HEK293 (cell line): ENCODE data around the gene ATP10A.

ENCODE experiments used
- CTCF ChIA-PET: fragments of 350-600 bp; formaldehyde crosslinking; extraction: SDS; loops from one replicate; lab custom pipeline; 2021; ENCODE audit warnings: antibody characterized with exemption; lab: Yijun Ruan, JAX
- POLR2A ChIA-PET: fragments of 300-600 bp; formaldehyde crosslinking; extraction: SDS; loops from one replicate; lab custom pipeline; 2020; ENCODE audit warnings: antibody characterized with exemption, inconsistent platforms; lab: Yijun Ruan, JAX
- H3K27ac ChIP-seq: fragments of 200-500 bp; sonication (Bioruptor generic); 2 replicates; pipeline ENCODE4 v1.5.1; 2014; ENCODE audit warnings: low read depth, low read length, control low read depth, inconsistent platforms; ENCODE audit errors: extremely low read depth
- H3K36me3 ChIP-seq, 2 experiments: fragments of 200-500 bp in 1 of 2; sonication (Bioruptor generic) in 1 of 2; 1 replicate in 1 of 2; 2 replicates in 1 of 2; pipeline ENCODE4 v1.5.1; 2014 to 2017; ENCODE audit warnings: inconsistent platforms in 2 of 2, low read length in 2 of 2; ENCODE audit not compliant: control insufficient read depth in 2 of 2, insufficient read depth in 1 of 2
- H3K4me1 ChIP-seq: fragments of 200-500 bp; sonication (Bioruptor generic); 2 replicates; pipeline ENCODE4 v1.5.1; 2014; ENCODE audit warnings: mild to moderate bottlenecking, low read length, inconsistent platforms; ENCODE audit not compliant: control insufficient read depth, insufficient read depth
- H3K4me3 ChIP-seq: 2 replicates; pipeline ENCODE4 v1.5.1; 2011; ENCODE audit warnings: low read depth, mild to moderate bottlenecking, control low read depth, low read length, moderate library complexity
- H3K9me3 ChIP-seq: fragments of 200-500 bp; sonication (Bioruptor generic); 2 replicates; pipeline ENCODE4 v1.5.1; 2014; ENCODE audit warnings: low read depth, low read length, inconsistent platforms; ENCODE audit not compliant: control insufficient read depth, insufficient read depth
- GLI2 ChIP-seq: fragments of 450-650 bp; formaldehyde crosslinking; IDR thresholded peaks from 2 replicates; pipeline ENCODE4; 2017; ENCODE audit warnings: missing biosample characterization, missing genetic modification characterization, low read depth, borderline replicate concordance
- GLIS2 ChIP-seq: fragments of 450-650 bp; formaldehyde crosslinking; IDR thresholded peaks from 2 replicates; pipeline ENCODE4 v1.5.1; 2016; ENCODE audit warnings: missing biosample characterization, missing genetic modification characterization
- KLF10 ChIP-seq: fragments of 450-650 bp; IDR thresholded peaks from 2 replicates; pipeline ENCODE4 v1.5.1; 2018; ENCODE audit warnings: missing biosample characterization, mild to moderate bottlenecking, missing genetic modification characterization
- OSR2 ChIP-seq: fragments of 450-650 bp; formaldehyde crosslinking; IDR thresholded peaks from 2 replicates; pipeline ENCODE4 v1.5.1; 2016; ENCODE audit warnings: missing biosample characterization, missing genetic modification characterization
- PRDM1 ChIP-seq: fragments of 450-650 bp; formaldehyde crosslinking; IDR thresholded peaks from 2 replicates; pipeline ENCODE4; 2016; ENCODE audit warnings: missing biosample characterization, missing genetic modification characterization
- SETDB1 ChIP-seq: IDR thresholded peaks from one replicate; pipeline ENCODE4 v1.6.1; 2017; ENCODE audit warnings: mild to moderate bottlenecking, low read length, moderate library complexity, mixed read lengths; ENCODE audit not compliant: insufficient read length
- ZBTB20 ChIP-seq: fragments of 450-650 bp; formaldehyde crosslinking; IDR thresholded peaks from 2 replicates; pipeline ENCODE4 v1.5.1; 2016; ENCODE audit warnings: missing biosample characterization, missing genetic modification characterization
- ZBTB21 ChIP-seq: fragments of 450-650 bp; formaldehyde crosslinking; IDR thresholded peaks from 2 replicates; pipeline ENCODE4 v1.5.1; 2017; ENCODE audit warnings: missing biosample characterization, missing genetic modification characterization
- ZFP41 ChIP-seq: fragments of 450-650 bp; formaldehyde crosslinking; IDR thresholded peaks from 2 replicates; pipeline ENCODE4 v1.5.1; 2016; ENCODE audit warnings: missing biosample characterization, missing genetic modification characterization, borderline replicate concordance
- ZNF121 ChIP-seq: fragments of 450-650 bp; formaldehyde crosslinking; IDR thresholded peaks from 2 replicates; pipeline ENCODE4 v1.5.1; 2016; ENCODE audit warnings: missing biosample characterization, missing genetic modification characterization
- ZNF155 ChIP-seq: fragments of 450-650 bp; formaldehyde crosslinking; IDR thresholded peaks from 2 replicates; pipeline ENCODE4 v1.5.1; 2016; ENCODE audit warnings: missing biosample characterization, missing genetic modification characterization
- ZNF266 ChIP-seq: fragments of 450-650 bp; formaldehyde crosslinking; IDR thresholded peaks from 2 replicates; pipeline ENCODE4 v1.5.1; 2016; ENCODE audit warnings: missing biosample characterization, missing genetic modification characterization, low read depth
- ZNF394 ChIP-seq: fragments of 450-650 bp; formaldehyde crosslinking; IDR thresholded peaks from 2 replicates; pipeline ENCODE4 v1.5.1; 2016; ENCODE audit warnings: missing biosample characterization, missing genetic modification characterization, mild to moderate bottlenecking, moderate library complexity, borderline replicate concordance
- ZNF404 ChIP-seq: fragments of 450-650 bp; formaldehyde crosslinking; IDR thresholded peaks from 2 replicates; pipeline ENCODE4 v1.5.1; 2017; ENCODE audit warnings: missing biosample characterization, missing genetic modification characterization
- ZNF488 ChIP-seq: fragments of 450-650 bp; formaldehyde crosslinking; IDR thresholded peaks from 2 replicates; pipeline ENCODE4 v1.5.1; 2016; ENCODE audit warnings: missing biosample characterization, missing genetic modification characterization
- ZNF501 ChIP-seq: fragments of 450-650 bp; formaldehyde crosslinking; IDR thresholded peaks from 2 replicates; pipeline ENCODE4 v1.5.1; 2016; ENCODE audit warnings: missing biosample characterization, missing genetic modification characterization
- ZNF580 ChIP-seq: fragments of 450-650 bp; formaldehyde crosslinking; IDR thresholded peaks from 2 replicates; pipeline ENCODE4 v1.5.1; 2016; ENCODE audit warnings: missing biosample characterization, missing genetic modification characterization
- ZNF585B ChIP-seq: fragments of 450-650 bp; formaldehyde crosslinking; IDR thresholded peaks from 2 replicates; pipeline ENCODE4 v1.5.1; 2016; ENCODE audit warnings: missing biosample characterization, missing genetic modification characterization
- ZNF629 ChIP-seq: fragments of 450-650 bp; formaldehyde crosslinking; IDR thresholded peaks from 2 replicates; pipeline ENCODE4 v1.5.1; 2017; ENCODE audit warnings: missing biosample characterization, missing genetic modification characterization
- ZNF785 ChIP-seq: fragments of 450-650 bp; formaldehyde crosslinking; IDR thresholded peaks from 2 replicates; pipeline ENCODE4 v1.5.1; 2016; ENCODE audit warnings: missing biosample characterization, missing genetic modification characterization
- ZSCAN30 ChIP-seq: fragments of 450-650 bp; IDR thresholded peaks from 2 replicates; pipeline ENCODE4 v1.5.1; 2018; ENCODE audit warnings: missing biosample characterization, mild to moderate bottlenecking, missing genetic modification characterization, moderate library complexity
- TF ChIP-seq, protein P1 (sequence below): fragments of 450-650 bp; formaldehyde crosslinking; IDR thresholded peaks from 2 replicates; pipeline ENCODE4 v1.5.1; 2016; ENCODE audit warnings: missing biosample characterization, missing genetic modification characterization
- TF ChIP-seq, protein P2 (sequence below): fragments of 450-650 bp; formaldehyde crosslinking; IDR thresholded peaks from 2 replicates; pipeline ENCODE4 v1.5.1; 2016; ENCODE audit warnings: missing biosample characterization, missing genetic modification characterization
- TF ChIP-seq, protein P3 (sequence below): fragments of 450-650 bp; formaldehyde crosslinking; IDR thresholded peaks from 2 replicates; pipeline ENCODE4 v1.5.1; 2016; ENCODE audit warnings: missing biosample characterization, missing genetic modification characterization
- TF ChIP-seq, protein P4 (sequence below): sonication (generic); formaldehyde crosslinking; IDR thresholded peaks from 2 replicates; pipeline ENCODE4 v1.8.1; 2022; ENCODE audit warnings: mild to moderate bottlenecking, moderate library complexity, missing genetic modification reagents

Gene ATP10A

GRCh38 chr15:25690673-25691543 lies 172.2 kb downstream of the ATP10A start (continued):
- TF ChIP-seq, protein P1, sequence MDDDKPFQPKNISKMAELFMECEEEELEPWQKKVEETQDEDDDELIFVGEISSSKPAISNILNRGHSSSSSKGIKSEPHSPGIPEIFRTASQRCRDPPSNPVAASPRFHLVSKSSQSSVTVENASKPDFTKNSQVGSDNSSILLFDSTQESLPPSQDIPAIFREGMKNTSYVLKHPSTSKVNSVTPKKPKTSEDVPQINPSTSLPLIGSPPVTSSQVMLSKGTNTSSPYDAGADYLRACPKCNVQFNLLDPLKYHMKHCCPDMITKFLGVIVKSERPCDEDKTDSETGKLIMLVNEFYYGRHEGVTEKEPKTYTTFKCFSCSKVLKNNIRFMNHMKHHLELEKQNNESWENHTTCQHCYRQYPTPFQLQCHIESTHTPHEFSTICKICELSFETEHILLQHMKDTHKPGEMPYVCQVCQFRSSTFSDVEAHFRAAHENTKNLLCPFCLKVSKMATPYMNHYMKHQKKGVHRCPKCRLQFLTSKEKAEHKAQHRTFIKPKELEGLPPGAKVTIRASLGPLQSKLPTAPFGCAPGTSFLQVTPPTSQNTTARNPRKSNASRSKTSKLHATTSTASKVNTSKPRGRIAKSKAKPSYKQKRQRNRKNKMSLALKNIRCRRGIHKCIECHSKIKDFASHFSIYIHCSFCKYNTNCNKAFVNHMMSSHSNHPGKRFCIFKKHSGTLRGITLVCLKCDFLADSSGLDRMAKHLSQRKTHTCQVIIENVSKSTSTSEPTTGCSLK (tag by site-specific recombination), result no peak
- TF ChIP-seq ZNF488 (tag by site-specific recombination) (no peak), KLF10 (tag by site-specific recombination) (no peak), ZNF785 (tag by site-specific recombination) (no peak), GLI2 (no peak), ZNF629 (tag by site-specific recombination) (no peak), ZSCAN30 (tag by site-specific recombination) (no peak), OSR2 (tag by site-specific recombination) (no peak)
- TF ChIP-seq, protein P2, sequence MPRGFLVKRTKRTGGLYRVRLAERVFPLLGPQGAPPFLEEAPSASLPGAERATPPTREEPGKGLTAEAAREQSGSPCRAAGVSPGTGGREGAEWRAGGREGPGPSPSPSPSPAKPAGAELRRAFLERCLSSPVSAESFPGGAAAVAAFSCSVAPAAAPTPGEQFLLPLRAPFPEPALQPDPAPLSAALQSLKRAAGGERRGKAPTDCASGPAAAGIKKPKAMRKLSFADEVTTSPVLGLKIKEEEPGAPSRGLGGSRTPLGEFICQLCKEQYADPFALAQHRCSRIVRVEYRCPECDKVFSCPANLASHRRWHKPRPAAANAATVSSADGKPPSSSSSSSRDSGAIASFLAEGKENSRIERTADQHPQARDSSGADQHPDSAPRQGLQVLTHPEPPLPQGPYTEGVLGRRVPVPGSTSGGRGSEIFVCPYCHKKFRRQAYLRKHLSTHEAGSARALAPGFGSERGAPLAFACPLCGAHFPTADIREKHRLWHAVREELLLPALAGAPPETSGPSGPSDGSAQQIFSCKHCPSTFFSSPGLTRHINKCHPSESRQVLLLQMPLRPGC, result no peak

- TF ChIP-seq, protein P3, sequence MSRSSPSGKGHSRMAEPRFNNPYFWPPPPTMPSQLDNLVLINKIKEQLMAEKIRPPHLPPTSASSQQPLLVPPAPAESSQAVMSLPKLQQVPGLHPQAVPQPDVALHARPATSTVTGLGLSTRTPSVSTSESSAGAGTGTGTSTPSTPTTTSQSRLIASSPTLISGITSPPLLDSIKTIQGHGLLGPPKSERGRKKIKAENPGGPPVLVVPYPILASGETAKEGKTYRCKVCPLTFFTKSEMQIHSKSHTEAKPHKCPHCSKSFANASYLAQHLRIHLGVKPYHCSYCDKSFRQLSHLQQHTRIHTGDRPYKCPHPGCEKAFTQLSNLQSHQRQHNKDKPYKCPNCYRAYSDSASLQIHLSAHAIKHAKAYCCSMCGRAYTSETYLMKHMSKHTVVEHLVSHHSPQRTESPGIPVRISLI (tag by site-specific recombination), result no peak
- no peak for TF ChIP-seq ZBTB21 (tag by site-specific recombination)
- TF ChIP-seq, protein P4, sequence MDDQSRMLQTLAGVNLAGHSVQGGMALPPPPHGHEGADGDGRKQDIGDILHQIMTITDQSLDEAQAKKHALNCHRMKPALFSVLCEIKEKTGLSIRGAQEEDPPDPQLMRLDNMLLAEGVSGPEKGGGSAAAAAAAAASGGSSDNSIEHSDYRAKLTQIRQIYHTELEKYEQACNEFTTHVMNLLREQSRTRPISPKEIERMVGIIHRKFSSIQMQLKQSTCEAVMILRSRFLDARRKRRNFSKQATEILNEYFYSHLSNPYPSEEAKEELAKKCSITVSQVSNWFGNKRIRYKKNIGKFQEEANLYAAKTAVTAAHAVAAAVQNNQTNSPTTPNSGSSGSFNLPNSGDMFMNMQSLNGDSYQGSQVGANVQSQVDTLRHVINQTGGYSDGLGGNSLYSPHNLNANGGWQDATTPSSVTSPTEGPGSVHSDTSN (CRISPR knock-in tag), result no peak
- TF ChIP-seq, all 188 proteins: peak for 0
- ChIA-PET CTCF (interaction anchor here (0.6 kb wide), 2 partner anchors 166 to 572 kb away, joined by 3 read pairs; no protein-coding TSS in a partner anchor), POLR2A (no interaction called here)
- Histone ChIP-seq H3K4me1 (no peaks in the 10 kb centered on the region; the same call in 1 of the 2 replicates), H3K9me3 (no peaks in the 10 kb centered on the region), H3K27ac (no peak overlapping the region), H3K4me3 (no peak overlapping the region), H3K36me3 (no peaks in the 10 kb centered on the region)
Measured at GRCh38 chr15:25689592-25689991, 173.5 kb downstream of the ATP10A start.

DNA sequence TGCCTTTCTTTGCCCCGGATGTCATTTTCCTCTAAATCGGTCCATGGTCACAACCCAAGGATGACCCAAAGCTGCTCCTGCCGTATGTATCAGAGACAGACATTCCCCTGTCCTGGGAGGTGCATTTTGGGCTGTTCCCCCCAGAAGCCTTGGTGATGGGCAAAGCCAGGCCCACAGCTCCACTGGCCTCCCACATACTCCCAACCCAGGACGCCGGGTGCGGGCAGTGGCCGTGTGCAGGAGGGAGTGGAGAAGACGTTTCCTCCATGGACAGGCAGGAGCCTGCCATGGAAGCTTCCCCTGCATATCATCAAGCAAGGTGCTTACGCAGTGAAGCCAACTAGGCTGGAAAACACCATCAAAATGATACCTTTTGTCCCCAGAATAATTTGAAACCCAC lies 175.0 kb downstream of the ATP10A start:
- Histone ChIP-seq H3K4me3 (no peak overlapping the region), H3K9me3 (no peaks in the 10 kb centered on the region), H3K36me3 (no peaks in the 10 kb centered on the region), H3K27ac (no peak overlapping the region), H3K4me1 (no peaks in the 10 kb centered on the region; the same call in 1 of the 2 replicates)
- ChIA-PET POLR2A (no interaction called here), CTCF (interaction anchor here (0.6 kb wide), 1 partner anchor 74 kb away, joined by 3 read pairs; no protein-coding TSS in a partner anchor)
- TF ChIP-seq ZNF404 (tag by site-specific recombination), result no peak
- no peak for TF ChIP-seq SETDB1
- no peak for TF ChIP-seq ZBTB20 (tag by site-specific recombination)
- no peak for TF ChIP-seq GLIS2 (tag by site-specific recombination)
- TF ChIP-seq ZFP41 (tag by site-specific recombination), result no peak
- no peak for TF ChIP-seq ZNF394 (tag by site-specific recombination)
- TF ChIP-seq ZNF501, result no peak
- TF ChIP-seq ZNF580 (tag by site-specific recombination), result no peak
- TF ChIP-seq ZNF155 (tag by site-specific recombination), result no peak
- no peak for TF ChIP-seq ZNF585B (tag by site-specific recombination)
- no peak for TF ChIP-seq ZNF266 (tag by site-specific recombination)
- no peak for TF ChIP-seq ZNF121 (tag by site-specific recombination)
- no peak for TF ChIP-seq PRDM1 (tag by site-specific recombination)
